SK-N-SH (cell line): ENCODE measurements around the gene SLC7A1. TPM values are rescaled to one million over a fixed set of nuclear protein-coding genes. Genes with fewer than 3 reads are reported as not detected.

Source experiments
- CTCF ChIA-PET: fragments of 300-600, 350-600 bp; formaldehyde crosslinking; extraction: SDS; loops from one replicate; lab custom pipeline; 2021; lab: Yijun Ruan, JAX
- POLR2A ChIA-PET: fragments of 350-600 bp; sonication (Branson Sonifier 250); formaldehyde crosslinking; extraction: SDS; loops from one replicate; lab custom pipeline; 2020; ENCODE audit warnings: antibody characterized with exemption, inconsistent platforms; lab: Yijun Ruan, JAX
- DNase-seq: peaks from one replicate; pipeline ENCODE4 v3.0.0; 2012
- H2AFZ ChIP-seq: fragments of 200-600 bp; sonication (generic); 2 replicates; pipeline ENCODE4 v1.8.1; 2016; ENCODE audit warnings: antibody characterized with exemption, mild to moderate bottlenecking, low read depth
- H3F3A ChIP-seq: fragments of 200-600 bp; sonication (generic); replicated peaks from 2 replicates; pipeline ENCODE3; 2016; ENCODE audit warnings: antibody characterized with exemption, mild to moderate bottlenecking; ENCODE audit not compliant: insufficient read depth
- H3K27ac ChIP-seq, 2 experiments: fragments of 200-500 bp in 1 of 2; fragments of 200-600 bp in 1 of 2; sonication (Bioruptor generic) in 1 of 2; sonication (generic), shearing (Covaris generic) in 1 of 2; 2 replicates each; pipeline versions ENCODE4 v1.5.1 to v1.6.1; 2014 to 2016; ENCODE audit warnings: low read depth in 2 of 2, inconsistent platforms in 1 of 2, low read length in 1 of 2, mild to moderate bottlenecking in 1 of 2, mixed read lengths in 1 of 2
- H3K27me3 ChIP-seq: fragments of 200-600 bp; sonication (generic), shearing (Covaris generic); 2 replicates; pipeline ENCODE4 v1.6.1; 2016; ENCODE audit warnings: mixed run types; ENCODE audit not compliant: insufficient read depth
- H3K36me3 ChIP-seq, 2 experiments: fragments of 200-500 bp in 1 of 2; fragments of 200-600 bp in 1 of 2; sonication (Bioruptor generic) in 1 of 2; sonication (generic) in 1 of 2; replicated peaks in 1 of 2; 2 replicates each; pipeline versions ENCODE3 to v1.5.1; 2014 to 2016; ENCODE audit warnings: low read length in 1 of 2, mild to moderate bottlenecking in 1 of 2; ENCODE audit not compliant: insufficient read depth in 2 of 2, control insufficient read depth in 1 of 2
- H3K4me1 ChIP-seq, 2 experiments: fragments of 200-500 bp in 1 of 2; fragments of 200-600 bp in 1 of 2; sonication (Bioruptor generic) in 1 of 2; sonication (generic), shearing (Covaris generic) in 1 of 2; 2 replicates each; pipeline versions ENCODE4 v1.5.1 to v1.6.1; 2014 to 2016; ENCODE audit warnings: low read depth in 1 of 2, low read length in 1 of 2, mixed run types in 1 of 2; ENCODE audit not compliant: insufficient read depth in 2 of 2, control insufficient read depth in 1 of 2
- H3K4me2 ChIP-seq: fragments of 200-600 bp; sonication (generic), shearing (Covaris generic); 2 replicates; pipeline ENCODE4 v1.6.1; 2017; ENCODE audit warnings: mixed run types
- H3K4me3 ChIP-seq, 2 experiments: fragments of 200-500 bp in 1 of 2; fragments of 200-600 bp in 1 of 2; sonication (Bioruptor generic) in 1 of 2; sonication (generic), shearing (Covaris generic) in 1 of 2; 2 replicates each; pipeline versions ENCODE4 v1.5.1 to v1.8.1; 2014 to 2016; ENCODE audit warnings: low read depth in 2 of 2, inconsistent platforms in 1 of 2, low read length in 1 of 2, mild to moderate bottlenecking in 1 of 2, mixed read lengths in 1 of 2, moderate library complexity in 1 of 2
- H3K79me2 ChIP-seq: fragments of 200-600 bp; sonication (generic); 2 replicates; pipeline ENCODE4 v1.8.1; 2017; ENCODE audit warnings: mild to moderate bottlenecking; ENCODE audit not compliant: insufficient read depth
- H3K9ac ChIP-seq: fragments of 200-600 bp; sonication (generic); 2 replicates; pipeline ENCODE4 v1.6.1; 2017; ENCODE audit warnings: mixed run types
- H3K9me2 ChIP-seq: fragments of 200-600 bp; sonication (generic); 2 replicates; pipeline ENCODE4 v1.6.1; 2017; ENCODE audit warnings: mixed run types
- H3K9me3 ChIP-seq: fragments of 200-600 bp; sonication (generic); 2 replicates; pipeline ENCODE4 v1.6.1; 2017; ENCODE audit warnings: mixed run types, mild to moderate bottlenecking, moderate library complexity
- H4K20me1 ChIP-seq: fragments of 200-600 bp; sonication (generic); 2 replicates; pipeline ENCODE4 v1.6.1; 2017; ENCODE audit warnings: mild to moderate bottlenecking, mixed run types; ENCODE audit not compliant: insufficient read depth
- CHD2 ChIP-seq: fragments of 150-350 bp; IDR thresholded peaks from 2 replicates; pipeline ENCODE4 v1.6.1; 2018; ENCODE audit warnings: low read length; ENCODE audit not compliant: partially characterized antibody
- FOSL2 ChIP-seq: IDR thresholded peaks from 2 replicates; pipeline ENCODE4 v1.4.0; 2012; ENCODE audit warnings: low read depth, mild to moderate bottlenecking, moderate library complexity, borderline replicate concordance
- FOXJ3 ChIP-seq: sonication (generic); formaldehyde crosslinking; IDR thresholded peaks from 2 replicates; pipeline ENCODE4 v1.5.1; 2020; ENCODE audit warnings: mild to moderate bottlenecking, missing genetic modification reagents
- GATA2 ChIP-seq: sonication (generic); formaldehyde crosslinking; IDR thresholded peaks from 2 replicates; pipeline ENCODE4 v1.5.0; 2020; ENCODE audit warnings: mild to moderate bottlenecking, missing genetic modification reagents
- JUND ChIP-seq: IDR thresholded peaks from 2 replicates; pipeline ENCODE4 v1.4.0; 2012
- MAX ChIP-seq: IDR thresholded peaks from 2 replicates; pipeline ENCODE4 v1.4.0; 2012; ENCODE audit warnings: low read depth
- MEF2A ChIP-seq: IDR thresholded peaks from 2 replicates; pipeline ENCODE4 v1.4.0; 2012; ENCODE audit warnings: low read depth, borderline replicate concordance
- MXI1 ChIP-seq: IDR thresholded peaks from 2 replicates; pipeline ENCODE4 v1.6.1; 2012; ENCODE audit warnings: mild to moderate bottlenecking, low read depth, low read length, improper control_type of control experiment
- POLR2AphosphoS5 ChIP-seq: IDR thresholded peaks from 2 replicates; pipeline ENCODE4 v1.6.1; 2012; ENCODE audit warnings: low read depth, low read length
- RAD21 ChIP-seq: IDR thresholded peaks from 2 replicates; pipeline ENCODE4 v1.6.1; 2012; ENCODE audit warnings: mild to moderate bottlenecking, low read length
- RFX5 ChIP-seq: IDR thresholded peaks from 2 replicates; pipeline ENCODE4 v1.6.1; 2012; ENCODE audit warnings: mild to moderate bottlenecking, improper control_type of control experiment, low read length
- SIN3A ChIP-seq: IDR thresholded peaks from 2 replicates; pipeline ENCODE4 v1.6.1; 2012; ENCODE audit warnings: low read depth, mild to moderate bottlenecking, low read length, moderate library complexity, borderline replicate concordance
- SMC3 ChIP-seq: IDR thresholded peaks from 2 replicates; pipeline ENCODE4 v1.6.1; 2012; ENCODE audit warnings: low read depth, low read length, improper control_type of control experiment
- TAF1 ChIP-seq: IDR thresholded peaks from 2 replicates; pipeline ENCODE4 v1.6.1; 2012; ENCODE audit warnings: low read depth, mild to moderate bottlenecking, low read length, moderate library complexity, borderline replicate concordance
- TCF12 ChIP-seq: IDR thresholded peaks from 2 replicates; pipeline ENCODE4 v1.4.0; 2012
- WGBS: methylation state at CpG from one replicate; pipeline ENCODE4 v1.1.6; 2017; ENCODE audit warnings: low lambda C conversion rate; 5-methylcytosine and 5-hydroxymethylcytosine counted together
- polyA plus RNA-seq, 3 experiments: library from polyadenylated mRNA; depleted of rRNA; stranded (reverse); fragments of >200 nt; gene quantifications; 2 replicates each; pipeline ENCODE4 v1.2.3, GENCODE V29; 2012
- TF ChIP-seq, protein P1 (sequence below): IDR thresholded peaks from 2 replicates; pipeline ENCODE4 v1.6.1; 2012; ENCODE audit warnings: mild to moderate bottlenecking, low read depth, low read length, moderate library complexity
- TF ChIP-seq, protein P2 (sequence below): fragments of 150-350 bp; IDR thresholded peaks from 2 replicates; pipeline ENCODE4 v1.6.1; 2016; ENCODE audit warnings: mild to moderate bottlenecking, low read depth, low read length

The SLC7A1 gene
- polyA plus RNA-seq, 1 of the 3 experiments (the other 2 are of a cell fraction): 14.0 TPM

- H3F3A ChIP-seq: no peaks in the 10 kb centered on the region
- ChIA-PET CTCF (interaction anchor here (1.1 to 4.9 kb wide), 5 partner anchors 11 to 287 kb away, joined by 3 to 45 read pairs (median 6); no protein-coding TSS in a partner anchor), POLR2A (no interaction called here)
- no peak overlapping the region for H3K4me2 ChIP-seq
- no peaks in the 10 kb centered on the region for H3K79me2 ChIP-seq
- H3K9me2 ChIP-seq: no peaks in the 10 kb centered on the region
- H3K27ac ChIP-seq: no peak overlapping the region; a peak in 1 of 4 replicates
- no peaks in the 10 kb centered on the region for H3K36me3 ChIP-seq
- 83% methylated on average over 15 of the region's 15 CpGs for WGBS
- H3K4me1 ChIP-seq: peaks cover 0 to 26% of the 10 kb centered on the region in 2 experiments; a peak in 2 of 4 replicates
- H3K9me3 ChIP-seq: no peaks in the 10 kb centered on the region
- no peak overlapping the region for H2AFZ ChIP-seq
- H3K4me3 ChIP-seq: no peak overlapping the region
- peak; percentile 9 for TF ChIP-seq CHD2
- TF ChIP-seq TAF1: no peak
- no peak for TF ChIP-seq MEF2A
- no peak for TF ChIP-seq FOSL2
- no peak for TF ChIP-seq SIN3A
- TF ChIP-seq SMC3: no peak
- no peak for TF ChIP-seq TCF12
- no peak for TF ChIP-seq POLR2AphosphoS5
- TF ChIP-seq JUND: no peak
- TF ChIP-seq, protein P1, sequence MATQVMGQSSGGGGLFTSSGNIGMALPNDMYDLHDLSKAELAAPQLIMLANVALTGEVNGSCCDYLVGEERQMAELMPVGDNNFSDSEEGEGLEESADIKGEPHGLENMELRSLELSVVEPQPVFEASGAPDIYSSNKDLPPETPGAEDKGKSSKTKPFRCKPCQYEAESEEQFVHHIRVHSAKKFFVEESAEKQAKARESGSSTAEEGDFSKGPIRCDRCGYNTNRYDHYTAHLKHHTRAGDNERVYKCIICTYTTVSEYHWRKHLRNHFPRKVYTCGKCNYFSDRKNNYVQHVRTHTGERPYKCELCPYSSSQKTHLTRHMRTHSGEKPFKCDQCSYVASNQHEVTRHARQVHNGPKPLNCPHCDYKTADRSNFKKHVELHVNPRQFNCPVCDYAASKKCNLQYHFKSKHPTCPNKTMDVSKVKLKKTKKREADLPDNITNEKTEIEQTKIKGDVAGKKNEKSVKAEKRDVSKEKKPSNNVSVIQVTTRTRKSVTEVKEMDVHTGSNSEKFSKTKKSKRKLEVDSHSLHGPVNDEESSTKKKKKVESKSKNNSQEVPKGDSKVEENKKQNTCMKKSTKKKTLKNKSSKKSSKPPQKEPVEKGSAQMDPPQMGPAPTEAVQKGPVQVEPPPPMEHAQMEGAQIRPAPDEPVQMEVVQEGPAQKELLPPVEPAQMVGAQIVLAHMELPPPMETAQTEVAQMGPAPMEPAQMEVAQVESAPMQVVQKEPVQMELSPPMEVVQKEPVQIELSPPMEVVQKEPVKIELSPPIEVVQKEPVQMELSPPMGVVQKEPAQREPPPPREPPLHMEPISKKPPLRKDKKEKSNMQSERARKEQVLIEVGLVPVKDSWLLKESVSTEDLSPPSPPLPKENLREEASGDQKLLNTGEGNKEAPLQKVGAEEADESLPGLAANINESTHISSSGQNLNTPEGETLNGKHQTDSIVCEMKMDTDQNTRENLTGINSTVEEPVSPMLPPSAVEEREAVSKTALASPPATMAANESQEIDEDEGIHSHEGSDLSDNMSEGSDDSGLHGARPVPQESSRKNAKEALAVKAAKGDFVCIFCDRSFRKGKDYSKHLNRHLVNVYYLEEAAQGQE: no peak
- peak; percentile 21; the same call in 1 of the 2 replicates for TF ChIP-seq MXI1
- 0 out of 2 replicates have a peak, but pooled peaks have one; percentile 31 for TF ChIP-seq FOXJ3 (CRISPR knock-in tag)
- TF ChIP-seq RFX5: no peak
- TF ChIP-seq, all 33 proteins: peak for 3
- H4K20me1 ChIP-seq: no peaks in the 10 kb centered on the region
- H3K9ac ChIP-seq: no peak overlapping the region
- DNase-seq: peak; percentile 36
- no peaks in the 10 kb centered on the region for H3K27me3 ChIP-seq
Measured at GRCh38 chr13:29483211-29483610, 112.3 kb downstream of the SLC7A1 start.

- WGBS: 72% methylated on average over 4 of the region's 4 CpGs
- Histone ChIP-seq H3K4me1 (peaks cover 0 to 26% of the 10 kb centered on the region in 2 experiments; a peak in 2 of 4 replicates), H3K36me3 (no peaks in the 10 kb centered on the region), H2AFZ (no peak overlapping the region), H4K20me1 (no peaks in the 10 kb centered on the region), H3K27me3 (no peaks in the 10 kb centered on the region), H3K79me2 (no peaks in the 10 kb centered on the region), H3F3A (no peaks in the 10 kb centered on the region), H3K4me3 (no peak overlapping the region), H3K9me3 (no peaks in the 10 kb centered on the region), H3K9me2 (no peaks in the 10 kb centered on the region), H3K27ac (no peak overlapping the region), H3K9ac (no peak overlapping the region), H3K4me2 (no peak overlapping the region)
- CTCF ChIA-PET: interaction anchor here (0.6 to 4.9 kb wide), 4 partner anchors 10 to 27 kb away, joined by 3 to 45 read pairs (median 8); no protein-coding TSS in a partner anchor
- POLR2A ChIA-PET: no interaction called here
- DNase-seq: no peak
- TF ChIP-seq MAX (no peak), RAD21 (no peak), GATA2 (no peak), SIN3A (no peak), MXI1 (no peak), MEF2A (no peak), TCF12 (no peak)
- TF ChIP-seq, protein P2, sequence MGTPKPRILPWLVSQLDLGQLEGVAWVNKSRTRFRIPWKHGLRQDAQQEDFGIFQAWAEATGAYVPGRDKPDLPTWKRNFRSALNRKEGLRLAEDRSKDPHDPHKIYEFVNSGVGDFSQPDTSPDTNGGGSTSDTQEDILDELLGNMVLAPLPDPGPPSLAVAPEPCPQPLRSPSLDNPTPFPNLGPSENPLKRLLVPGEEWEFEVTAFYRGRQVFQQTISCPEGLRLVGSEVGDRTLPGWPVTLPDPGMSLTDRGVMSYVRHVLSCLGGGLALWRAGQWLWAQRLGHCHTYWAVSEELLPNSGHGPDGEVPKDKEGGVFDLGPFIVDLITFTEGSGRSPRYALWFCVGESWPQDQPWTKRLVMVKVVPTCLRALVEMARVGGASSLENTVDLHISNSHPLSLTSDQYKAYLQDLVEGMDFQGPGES: no peak
- TF ChIP-seq, protein P1: no peak
Measured at GRCh38 chr13:29482504-29482903, 113.0 kb downstream of the SLC7A1 start.
